Fibroblast of the conjunctiva (primary cell): ENCODE measurements around the gene FTMT.
"Not testable (repeated sequence)": the region's sequence is repeated elsewhere in the genome, so short reads cannot be mapped to it uniquely, and the experiment has no call there.

ENCODE experiments used
- DNase-seq: peaks from one replicate; pipeline ENCODE4 v3.0.0-alpha.2; 2010; ENCODE audit warnings: low read depth

Gene FTMT

DNA sequence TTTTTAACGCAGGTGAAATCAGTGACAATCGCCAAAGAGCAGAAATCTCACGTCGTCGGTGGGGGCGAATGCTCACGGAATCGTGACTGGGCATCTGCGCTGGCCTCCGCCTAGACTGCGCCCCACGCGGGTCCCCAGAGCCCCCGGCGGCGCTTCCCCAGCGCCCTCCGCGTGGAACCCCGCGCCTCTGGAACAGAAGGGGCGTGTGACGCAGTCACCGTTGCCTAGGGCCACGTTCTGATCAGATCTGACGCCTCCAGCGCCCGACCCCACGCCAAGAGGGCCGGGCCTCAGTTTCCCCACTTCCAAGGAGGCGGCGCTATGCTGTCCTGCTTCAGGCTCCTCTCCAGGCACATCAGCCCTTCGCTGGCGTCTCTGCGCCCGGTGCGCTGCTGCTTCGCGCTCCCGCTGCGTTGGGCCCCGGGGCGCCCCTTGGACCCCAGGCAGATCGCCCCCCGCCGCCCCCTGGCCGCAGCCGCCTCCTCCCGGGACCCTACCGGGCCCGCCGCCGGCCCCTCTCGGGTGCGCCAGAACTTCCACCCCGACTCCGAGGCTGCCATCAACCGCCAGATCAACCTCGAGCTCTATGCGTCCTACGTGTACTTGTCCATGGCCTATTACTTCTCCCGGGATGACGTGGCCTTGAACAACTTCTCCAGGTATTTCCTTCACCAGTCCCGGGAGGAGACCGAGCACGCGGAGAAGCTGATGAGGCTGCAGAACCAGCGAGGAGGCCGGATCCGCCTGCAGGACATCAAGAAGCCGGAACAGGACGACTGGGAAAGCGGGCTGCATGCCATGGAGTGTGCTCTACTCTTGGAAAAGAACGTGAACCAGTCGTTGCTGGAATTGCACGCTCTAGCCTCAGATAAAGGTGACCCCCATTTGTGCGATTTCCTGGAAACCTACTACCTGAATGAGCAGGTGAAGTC is at the start of gene FTMT:
FTMT (plus strand) TSS at position 240 of the 932 bp plus-strand sequence; CDS start at position 322, 82 bp downstream.
- no peak for DNase-seq

DNA sequence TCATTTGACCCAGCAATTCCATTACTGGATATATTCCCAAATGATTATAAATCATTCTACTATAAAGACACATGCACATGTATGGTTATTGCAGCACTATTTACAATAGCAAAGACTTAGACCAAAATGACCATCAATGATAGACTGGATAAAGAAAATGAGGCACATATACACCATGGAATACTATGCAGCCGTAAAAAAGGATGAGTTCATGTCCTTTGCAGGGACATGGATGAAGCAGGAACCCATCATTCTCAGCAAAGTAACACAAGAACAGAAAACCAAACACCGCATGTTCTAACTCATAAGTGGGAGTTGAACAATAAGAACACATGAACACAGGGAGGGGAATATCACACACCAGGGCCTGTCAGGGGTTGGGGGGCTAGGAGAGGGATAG is 46.4 kb upstream of the FTMT start:
- not testable (repeated sequence) for DNase-seq

DNA sequence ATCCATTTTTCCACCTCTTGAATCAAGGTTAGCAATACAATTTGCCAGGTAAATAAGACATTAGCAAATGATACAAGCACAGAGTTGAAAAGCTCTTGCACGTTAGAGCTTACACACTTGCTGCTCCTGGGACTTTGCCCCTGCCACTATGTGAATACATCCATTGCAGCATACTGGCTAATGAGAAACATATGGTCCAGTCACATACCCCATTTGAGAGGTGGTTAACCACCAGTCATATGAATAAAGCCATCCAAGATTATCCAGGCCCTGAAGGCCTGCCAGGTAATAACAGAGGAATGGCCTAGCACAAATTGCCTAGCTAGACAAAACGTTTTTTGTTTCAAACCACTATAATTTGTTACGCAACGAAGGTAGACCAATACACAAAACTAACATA is 45.8 kb upstream of the FTMT start:
- DNase-seq: no peak

DNA sequence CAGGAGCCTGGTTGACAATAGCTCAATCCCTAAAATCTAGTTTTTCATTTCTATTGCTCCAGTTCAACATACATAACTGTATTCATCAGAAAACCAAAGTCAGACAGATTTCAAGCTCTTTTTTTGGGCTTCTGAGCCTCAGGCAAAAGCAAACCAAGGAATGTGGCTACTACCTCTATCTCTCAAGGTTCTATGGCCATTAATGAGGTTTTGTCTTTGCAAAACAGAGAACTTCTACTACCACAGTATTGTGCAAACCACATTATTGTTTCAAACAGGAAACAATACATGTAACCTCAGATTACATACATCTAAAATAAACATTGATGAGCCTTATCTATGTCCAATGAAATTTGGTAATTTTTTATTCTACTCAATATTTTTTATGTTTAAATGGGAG is 35.5 kb upstream of the FTMT start:
- no peak for DNase-seq

DNA sequence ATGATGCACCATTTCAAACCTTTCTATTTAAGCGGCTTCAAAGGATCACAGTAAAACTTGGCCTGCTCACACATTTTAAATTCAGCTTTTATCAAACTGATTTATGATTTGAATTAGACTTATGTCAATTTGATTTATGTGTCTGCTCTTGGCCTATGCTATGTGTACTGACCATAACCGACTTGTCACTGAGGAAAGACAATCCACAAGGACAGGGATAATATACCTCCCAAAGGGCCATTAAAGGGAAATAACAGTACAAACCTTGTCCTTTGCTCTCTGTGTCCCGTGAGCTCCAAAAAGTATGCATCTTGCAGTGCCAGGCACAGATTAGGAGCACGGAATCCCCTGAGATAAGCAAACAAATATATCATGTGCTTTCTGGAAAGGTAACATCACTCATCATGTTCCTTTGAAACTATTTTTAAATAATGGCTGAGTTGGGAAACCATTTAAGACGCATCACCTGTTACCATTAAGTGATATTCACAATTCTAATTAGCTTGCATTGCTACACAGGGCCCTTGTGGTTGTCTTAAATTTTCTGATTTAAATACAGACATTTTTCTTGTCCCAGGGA is 31.9 kb upstream of the FTMT start:
- no peak for DNase-seq

DNA sequence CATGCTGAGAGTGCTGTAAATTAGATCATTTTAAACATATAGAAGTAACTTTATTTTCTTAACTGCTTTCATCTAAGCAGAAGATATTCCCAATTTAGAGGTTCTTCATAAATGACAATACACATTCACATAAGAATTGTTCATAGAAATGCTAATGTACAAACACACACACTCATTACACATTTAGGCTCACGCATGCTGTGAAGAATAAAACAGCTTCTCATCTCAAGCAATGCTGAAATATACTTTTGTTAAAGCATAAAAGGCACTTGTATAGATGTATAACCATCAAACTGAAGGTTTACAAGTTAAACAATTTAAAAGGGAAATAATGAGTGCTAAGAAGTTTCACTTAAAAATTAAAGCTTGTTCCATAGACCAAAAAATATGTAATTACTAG is 18.1 kb upstream of the FTMT start:
- DNase-seq: no peak

DNA sequence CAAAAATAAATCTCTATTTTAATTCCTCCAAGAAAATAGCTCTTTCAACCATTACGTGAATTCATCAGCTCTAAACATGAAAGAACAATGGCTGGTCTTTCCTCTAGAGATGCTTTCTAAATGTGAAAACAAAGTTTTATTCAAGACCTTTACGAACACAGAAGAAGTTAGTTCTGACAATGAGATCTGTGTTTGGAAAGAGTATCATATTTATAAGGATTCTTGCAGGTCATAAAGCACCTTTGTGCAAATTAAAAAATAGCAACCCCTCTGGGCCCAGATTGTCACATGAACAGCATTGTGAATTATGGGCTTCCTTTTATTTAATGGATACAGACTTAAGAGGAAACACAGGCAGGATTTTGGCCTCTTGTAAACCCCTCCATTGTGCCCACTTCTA is 17.7 kb upstream of the FTMT start:
- DNase-seq: no peak

DNA sequence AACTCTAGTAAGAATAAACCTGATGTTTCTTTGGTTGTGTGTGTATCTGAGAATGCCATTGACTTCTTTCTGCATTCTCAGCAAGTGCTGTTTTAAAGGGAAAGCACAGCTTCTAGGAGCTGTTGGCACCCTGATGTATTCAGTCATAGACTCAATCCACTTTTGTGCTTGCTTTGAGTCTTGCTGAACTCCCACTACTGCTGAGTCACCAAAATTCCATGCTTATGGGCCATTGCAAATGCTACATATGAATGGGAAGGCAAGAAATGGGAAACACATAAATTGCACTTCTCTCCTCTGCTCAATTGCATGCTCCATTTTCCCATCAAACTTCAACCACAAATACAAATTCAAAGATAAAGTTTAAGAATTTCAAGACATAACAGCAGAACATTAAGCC is 9.8 kb upstream of the FTMT start:
- no peak for DNase-seq

DNA sequence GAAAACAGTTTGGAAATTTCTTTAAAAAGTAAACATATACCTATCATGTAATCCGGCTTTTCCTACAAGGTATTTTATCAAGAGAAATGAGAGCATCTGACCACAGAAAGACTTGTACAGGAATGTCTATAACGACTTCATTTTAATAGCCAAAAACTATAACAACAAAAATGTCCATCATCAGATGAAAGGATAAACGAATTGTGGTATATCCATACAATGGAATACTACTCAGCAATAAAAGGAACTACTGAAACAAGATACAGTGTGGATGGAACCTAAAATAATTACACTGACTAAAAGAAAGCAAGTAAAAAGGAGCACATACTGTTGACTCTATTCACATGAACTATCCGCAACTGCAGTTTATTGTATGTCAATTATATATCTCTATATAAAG is 1.4 kb upstream of the FTMT start:
- DNase-seq: no peak

DNA sequence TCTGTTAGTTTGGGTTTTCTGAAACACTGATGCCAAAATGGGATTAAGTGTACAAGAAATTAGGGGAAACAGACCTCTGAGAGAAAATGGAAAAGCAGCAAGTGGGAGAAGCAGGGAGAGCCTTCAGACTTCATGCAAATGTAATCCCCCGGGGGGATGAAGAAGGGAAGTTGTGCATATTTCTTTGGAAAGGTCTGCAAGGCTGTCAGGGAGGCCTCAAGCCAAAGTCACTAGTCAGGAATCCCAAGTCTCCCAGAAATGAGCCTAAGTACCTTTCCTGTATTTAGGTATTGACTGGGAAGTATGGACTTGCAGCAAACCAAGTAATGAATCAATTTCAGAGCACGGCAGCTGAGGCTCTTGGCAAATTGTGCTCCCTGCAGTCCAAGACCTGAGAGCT is 2.2 kb downstream of the FTMT start:
- no peak for DNase-seq

DNA sequence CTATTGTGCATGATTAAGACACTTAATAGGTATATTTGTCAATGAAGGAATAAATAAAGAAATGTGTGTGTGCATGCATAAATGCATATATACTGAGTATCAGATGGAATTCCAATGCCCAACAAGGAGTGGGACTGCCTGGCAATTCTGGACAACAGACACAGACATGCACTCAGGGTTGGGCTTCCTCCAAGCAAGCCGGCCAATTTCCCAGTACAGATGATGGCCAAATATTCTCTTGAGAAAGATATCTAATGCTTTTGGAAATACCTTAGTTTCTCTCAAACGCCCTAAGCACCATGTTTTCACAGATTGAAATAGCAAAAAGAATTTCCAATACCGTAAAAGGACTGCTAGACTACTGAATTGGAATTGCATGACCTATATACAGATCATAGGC is 11.1 kb downstream of the FTMT start:
- DNase-seq: no peak

DNA sequence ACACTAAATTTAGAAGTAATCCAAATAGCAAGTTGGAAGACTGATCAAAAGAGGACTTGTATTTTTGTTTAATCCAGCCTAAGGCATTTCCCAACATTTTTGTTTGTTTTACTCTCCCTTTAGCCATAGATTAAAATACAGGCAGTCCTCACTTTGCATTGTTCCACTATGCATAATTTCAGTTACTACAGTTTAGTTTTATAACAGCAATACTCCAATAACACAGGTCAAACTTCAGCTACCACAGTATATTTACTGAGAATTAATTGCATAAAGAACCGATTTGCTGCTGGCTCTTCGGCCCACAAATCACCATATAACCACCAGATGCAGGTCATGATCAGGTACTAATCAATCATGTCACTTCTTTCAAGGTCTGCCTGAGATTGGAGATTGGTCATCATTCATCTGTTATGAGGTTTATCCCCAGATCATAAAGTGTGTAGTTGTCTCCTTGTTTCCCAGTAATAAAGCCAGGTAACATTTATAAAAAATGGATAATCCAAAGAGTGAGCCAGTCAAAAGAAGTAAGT is 12.1 kb downstream of the FTMT start:
- DNase-seq: no peak

DNA sequence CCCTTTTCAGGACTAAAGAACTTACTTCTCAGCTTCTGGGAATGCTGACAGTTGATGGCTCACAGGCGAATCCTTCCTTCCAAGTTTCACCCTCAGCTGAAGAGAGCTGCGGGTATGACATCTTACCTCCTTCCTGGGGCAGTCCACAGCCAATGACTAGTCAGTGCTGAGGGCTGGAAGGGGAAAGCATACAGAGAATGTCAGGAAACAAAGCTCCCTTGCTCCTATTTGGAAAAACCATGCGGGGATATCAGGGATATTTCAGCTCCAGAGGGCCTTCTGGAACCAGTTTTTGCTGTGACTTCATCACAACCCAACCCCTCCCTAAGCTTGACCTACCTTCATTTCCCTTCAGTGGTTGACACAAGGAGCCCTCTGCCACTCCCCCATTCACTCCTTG is 15.7 kb downstream of the FTMT start:
- DNase-seq: no peak

DNA sequence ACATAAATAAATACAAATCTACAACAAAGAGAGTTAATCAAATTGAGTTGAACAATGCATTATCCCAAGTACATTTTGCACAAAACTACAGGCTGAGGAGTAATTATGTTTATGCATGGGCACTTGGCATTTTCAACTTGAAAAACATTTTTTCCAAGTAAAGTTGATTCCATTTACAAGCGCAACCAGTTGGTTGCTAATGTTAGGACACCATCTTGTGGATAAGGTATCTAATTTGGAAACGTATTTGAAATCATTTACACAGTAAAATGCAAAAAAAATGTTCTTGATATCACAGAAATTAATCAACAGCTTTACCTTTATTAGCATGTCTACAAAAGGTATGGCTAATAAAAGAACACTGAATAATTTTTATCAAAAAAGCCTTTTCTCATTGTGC is 18.8 kb downstream of the FTMT start:
- peak; percentile 18 for DNase-seq

DNA sequence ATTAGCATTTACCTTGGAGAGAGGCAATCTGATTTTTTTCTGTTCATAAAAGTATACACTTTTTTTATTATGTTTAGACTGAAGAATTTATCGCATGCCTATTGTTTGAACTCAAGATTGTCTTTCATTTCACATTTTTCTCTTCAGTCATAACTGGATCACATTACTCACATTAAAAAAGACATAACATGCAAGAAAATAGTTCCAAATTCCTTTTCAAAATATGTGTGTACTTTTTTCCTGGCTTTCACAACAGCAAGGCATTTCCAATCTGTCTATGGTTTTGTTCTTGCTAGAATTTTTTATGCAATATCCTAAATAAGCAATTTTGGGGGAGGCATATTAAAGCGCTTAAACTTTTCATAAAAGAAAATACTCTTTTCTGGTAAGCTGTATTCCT is 21.2 kb downstream of the FTMT start:
- no peak for DNase-seq

DNA sequence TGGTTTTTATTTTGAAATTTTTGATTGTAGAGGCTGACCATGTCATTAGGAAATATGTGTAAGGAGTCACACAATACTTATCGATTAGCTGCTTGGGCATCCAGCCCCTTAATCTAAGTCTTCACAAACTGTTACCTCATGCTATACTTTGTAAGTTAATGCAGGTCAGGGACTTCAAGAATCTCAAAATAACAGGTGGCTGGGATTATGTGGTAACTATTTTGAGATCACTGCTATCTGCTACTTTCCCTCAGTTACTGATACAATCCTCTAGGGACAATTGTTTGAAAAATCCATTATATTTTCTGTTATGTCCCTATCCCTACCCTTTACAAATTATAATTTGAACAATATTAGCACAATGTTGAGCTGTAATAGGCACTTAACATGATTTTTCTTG is 21.7 kb downstream of the FTMT start:
- DNase-seq: no peak

DNA sequence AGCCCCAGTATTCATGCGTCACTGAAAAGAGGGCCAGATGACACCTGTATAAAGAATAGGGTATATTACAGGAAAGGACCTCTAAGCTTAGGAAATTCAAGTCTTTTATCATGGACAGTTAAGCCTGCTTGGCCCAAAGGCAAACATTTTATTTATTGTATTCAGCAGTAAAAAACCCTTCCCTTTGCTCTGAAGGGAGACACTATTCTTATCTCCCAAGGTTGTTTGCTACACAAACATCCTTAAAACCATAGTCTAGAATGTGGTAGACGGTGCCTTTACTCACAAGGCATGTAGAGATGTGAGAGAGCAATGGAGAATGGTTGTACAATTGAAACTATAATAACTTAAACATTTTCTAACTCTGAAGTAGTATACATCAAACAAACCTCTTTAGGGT is 33.9 kb downstream of the FTMT start:
- DNase-seq: no peak

DNA sequence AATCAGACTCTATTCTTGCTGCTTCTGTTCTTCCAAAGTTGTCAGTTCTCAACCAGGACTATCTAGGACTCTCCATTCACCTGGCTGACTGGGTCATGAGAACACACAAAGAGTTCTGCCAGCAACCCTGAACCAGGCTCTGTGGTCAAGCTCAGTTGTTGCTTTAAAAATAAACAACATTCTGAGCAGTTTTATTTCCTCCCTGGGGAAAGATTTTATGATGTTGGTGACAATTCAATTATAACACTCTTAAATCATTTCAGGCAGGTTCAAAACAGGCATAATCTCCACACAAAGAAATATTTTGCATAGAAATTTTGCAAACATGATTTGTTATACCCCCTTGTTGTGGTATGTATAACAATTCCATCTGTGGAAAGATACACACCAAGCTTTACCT is 36.0 kb downstream of the FTMT start:
- DNase-seq: no peak

DNA sequence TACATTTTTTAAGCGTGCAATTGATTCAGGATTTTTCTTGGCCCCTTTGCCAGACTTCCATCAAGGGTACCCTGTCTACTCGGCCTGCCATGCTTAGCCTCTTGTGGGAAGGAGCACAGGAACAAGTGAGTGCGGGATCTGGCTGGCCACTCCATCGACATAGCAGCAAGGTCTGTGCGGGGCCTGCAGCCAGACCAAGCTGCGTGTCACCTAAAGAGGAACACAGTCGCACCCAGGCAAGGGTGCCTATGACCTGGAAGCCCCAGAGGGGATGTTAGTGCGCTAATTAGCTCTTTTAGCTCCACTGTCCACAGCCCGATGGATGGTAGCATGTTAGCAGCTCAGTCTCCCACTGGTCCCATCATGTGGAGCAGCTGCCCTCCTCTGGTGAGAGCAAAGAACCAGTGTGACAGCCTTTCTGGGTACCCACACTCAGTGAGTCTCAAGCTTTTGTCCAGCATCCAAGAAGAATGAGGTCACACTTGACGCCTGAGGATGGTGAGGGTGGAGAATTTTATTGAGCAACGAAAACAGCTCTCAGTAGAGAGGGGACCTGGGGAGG is 38.7 kb downstream of the FTMT start:
- DNase-seq: no peak

DNA sequence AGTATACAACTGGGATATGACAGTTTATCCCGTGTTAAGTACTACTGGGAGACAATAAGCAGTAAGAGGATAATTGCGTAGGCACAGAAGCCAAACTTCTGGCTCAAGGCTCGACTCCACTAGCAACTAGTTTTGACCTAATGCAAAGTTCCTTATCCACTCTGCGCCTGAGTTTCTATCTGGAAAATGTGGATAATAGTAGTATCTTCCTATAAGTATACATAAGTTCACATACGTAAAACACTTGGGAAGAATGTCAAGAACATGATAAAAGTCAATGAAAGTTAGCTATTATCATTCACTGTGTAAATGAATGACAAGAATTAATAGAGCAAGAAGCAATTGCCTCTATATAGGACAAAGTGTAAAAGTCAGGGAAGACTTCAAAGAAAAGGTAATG is 45.7 kb downstream of the FTMT start:
- DNase-seq: no peak

DNA sequence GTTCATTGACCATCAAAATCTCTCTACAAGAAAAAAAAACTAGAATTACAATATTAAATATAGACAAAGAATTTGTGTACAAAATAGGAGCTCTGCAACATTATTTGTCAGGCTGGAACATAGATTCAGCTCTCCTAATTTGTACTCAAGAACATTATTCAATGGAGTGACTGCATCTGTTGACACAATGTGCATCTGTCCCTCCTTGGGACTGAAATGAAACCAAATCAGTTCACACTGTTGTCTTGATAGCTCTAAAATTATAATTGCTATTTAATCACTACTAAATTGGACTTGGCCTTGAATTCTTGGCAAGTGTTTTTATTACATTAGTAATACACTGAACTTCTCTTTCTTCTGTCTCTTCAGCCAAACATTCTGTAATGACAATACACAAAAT is 47.7 kb downstream of the FTMT start:
- DNase-seq: no peak
